Medulla oblongata (tissue), 1 donor: ENCODE data around the gene NKPD1.

Source experiments
- DNase-seq: peaks from one replicate; pipeline ENCODE4 v3.0.0-alpha.2; 2015; ENCODE audit errors: extremely low spot score

Gene NKPD1

DNA sequence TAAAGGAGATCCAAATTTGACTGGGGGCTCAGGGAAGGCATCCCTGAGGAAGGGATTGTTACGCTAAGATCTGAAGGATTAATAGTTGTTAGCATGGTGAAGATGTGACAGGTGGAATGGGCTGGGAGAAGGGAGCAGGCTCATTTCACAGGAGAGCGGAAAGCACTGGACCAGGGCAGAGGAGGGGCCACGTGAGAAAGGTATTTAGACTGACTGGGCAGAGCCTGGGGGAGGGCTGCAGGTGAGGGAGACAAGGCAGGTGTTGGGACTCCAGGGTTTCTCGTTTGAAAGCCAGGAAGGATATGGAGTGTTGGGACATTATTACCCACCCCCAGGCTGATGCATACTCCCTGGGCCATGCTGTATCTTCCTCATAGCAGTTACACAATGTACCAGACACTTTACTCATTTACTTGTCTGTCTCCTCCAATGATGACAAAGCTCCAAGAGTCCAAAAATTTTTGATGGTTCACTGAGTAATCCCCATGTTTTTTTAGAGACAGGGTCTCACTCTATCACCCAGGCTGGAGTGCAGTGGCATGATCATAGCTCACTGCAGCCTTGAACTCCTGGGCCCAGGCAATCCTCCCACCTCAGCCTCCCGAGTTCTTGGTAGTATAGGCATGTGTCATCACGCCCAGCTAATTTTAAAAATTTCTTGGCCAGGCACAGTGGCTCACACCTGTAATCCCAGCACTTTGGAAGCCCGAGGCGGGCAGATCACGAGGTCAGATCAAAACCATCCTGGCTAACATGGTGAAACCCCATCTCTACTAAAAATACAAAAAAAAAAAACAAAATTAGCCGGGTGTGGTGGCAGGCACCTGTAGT, 14.9 kb upstream of the NKPD1 start:
- DNase-seq = no peak

DNA sequence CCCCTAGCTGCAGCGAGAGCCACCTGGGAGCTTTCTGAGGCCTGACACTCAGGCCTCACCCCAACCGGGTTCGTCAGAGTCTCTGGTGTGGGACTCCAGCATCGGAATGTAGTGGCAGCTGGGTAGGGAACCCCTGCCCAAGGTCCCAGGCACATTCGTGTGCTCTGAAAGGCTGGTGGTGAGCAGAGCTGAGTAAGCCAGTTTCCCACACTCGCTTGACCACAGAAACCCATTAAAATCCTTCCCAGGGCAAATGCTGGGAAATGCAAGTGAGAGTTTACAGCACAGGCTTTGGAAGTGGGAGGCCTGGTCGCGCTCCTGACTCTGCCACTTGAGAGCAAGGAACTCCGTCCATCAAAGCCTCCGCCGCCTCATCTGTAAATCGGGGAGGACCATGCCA, 13.0 kb upstream of the NKPD1 start:
- DNase-seq = no peak

DNA sequence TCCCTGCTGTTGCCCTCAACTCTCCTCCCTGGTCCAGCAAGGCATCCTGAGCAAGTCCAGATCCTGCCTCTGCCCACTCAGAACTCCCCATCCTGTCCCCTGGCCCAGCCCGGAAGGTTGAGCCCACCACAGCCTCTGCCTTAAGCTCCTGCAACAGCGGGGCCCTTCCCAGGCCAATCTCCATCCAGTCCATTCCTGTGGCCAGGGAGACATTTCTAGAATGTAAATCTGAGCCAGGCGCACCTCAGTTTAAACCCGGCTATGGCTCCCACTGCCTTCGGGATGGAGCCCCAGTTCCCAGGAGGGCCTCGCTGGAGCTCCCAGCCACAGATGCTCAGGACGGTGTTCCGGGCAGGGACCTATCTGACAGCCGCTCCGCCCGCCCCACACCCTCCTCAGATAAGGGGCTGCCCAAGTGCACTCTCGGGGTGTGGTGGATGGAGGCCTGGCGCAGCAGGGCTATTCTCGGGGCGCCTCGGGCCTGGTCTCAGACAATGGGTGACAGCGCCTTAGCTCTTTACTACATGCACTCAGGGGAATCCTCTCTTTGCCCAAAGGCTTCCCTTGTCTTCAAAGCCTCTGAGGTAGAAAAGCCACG, 11.9 kb upstream of the NKPD1 start:
- DNase-seq = no peak

DNA sequence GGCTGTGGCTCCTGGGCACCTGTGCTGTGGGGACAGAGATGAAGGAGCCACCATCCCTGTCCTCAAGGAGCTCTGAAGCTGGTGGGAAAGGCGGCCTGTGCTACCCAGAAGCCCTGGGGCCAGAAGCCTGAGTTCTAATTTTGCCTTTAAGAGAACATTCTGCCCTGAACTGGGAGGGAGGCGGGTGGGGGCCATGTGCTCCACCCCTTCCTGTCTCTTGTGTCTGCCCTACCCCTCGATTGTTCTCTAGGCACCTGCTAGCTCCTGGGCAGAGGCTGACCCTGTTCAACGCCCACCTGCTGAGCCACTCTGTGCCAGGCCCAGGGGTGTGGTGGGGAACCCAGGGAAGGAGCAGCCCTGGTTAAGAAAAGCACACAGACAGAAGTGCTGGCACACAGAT, 11.4 kb upstream of the NKPD1 start:
- DNase-seq = no peak

DNA sequence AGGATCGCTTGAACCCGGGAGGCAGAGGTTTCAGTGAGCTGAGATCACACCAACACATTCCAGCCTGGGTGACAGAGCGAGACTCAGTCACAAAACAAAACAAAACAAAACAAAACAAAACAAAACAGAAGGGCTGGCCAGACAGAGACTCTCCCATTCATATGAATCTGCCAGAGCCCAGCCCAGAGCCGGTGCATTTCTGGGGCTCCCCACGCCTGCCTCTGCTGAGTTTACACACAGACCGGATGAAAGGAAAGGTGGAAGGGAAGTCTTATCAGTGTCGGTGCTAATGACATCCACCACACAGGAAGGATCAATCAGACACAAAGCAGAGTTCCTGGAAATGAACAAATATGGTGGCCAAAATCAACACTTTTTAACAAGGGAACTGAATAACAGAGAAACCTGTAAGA, 10.4 kb upstream of the NKPD1 start:
- DNase-seq = no peak

DNA sequence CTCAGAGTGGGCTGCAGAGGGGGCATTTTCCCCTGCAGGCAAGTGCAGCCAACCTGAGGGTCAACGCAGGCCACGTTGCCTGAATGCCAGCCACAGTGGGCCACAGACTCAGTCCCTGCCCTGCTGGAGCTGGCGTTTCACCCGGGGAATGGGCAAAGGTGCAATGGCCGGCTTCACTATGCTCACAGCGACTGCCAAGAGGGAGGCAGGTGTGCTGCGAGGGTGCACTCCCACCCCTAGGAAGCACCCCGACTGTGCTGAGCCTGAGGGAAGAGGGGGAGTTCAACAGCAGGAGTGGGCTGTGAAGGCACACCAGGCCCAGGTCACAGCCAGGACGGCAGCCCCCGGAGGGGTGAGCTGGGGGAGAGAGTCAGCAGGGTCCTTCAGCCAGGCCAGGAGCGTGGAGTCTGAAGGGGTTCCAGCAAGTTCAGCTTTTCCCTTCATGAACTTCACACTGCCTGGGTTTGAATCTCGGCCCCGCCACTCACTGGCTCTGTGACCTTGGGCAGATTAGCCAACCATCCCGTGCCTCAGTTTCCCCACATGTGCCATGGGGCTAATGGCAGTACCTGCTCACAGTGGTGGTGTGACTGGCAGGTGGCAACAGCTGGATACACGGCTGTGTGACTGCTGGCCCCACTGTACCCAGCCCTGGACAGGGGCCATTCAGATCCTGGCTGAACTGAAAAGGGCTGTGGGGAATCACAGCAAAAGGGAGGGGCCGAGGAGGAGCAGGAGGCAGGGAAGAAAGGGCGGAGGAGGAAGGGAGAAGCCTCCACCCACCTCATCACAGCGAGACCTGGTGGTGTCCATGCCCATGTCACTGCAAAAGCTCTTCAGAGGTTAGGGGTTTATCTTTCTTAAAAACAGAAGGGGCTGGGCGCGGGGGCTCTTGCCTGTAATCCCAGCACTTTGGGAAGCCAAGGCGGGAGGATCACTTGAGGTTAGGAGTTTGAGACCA, 9.6 kb upstream of the NKPD1 start:
- DNase-seq = no peak

DNA sequence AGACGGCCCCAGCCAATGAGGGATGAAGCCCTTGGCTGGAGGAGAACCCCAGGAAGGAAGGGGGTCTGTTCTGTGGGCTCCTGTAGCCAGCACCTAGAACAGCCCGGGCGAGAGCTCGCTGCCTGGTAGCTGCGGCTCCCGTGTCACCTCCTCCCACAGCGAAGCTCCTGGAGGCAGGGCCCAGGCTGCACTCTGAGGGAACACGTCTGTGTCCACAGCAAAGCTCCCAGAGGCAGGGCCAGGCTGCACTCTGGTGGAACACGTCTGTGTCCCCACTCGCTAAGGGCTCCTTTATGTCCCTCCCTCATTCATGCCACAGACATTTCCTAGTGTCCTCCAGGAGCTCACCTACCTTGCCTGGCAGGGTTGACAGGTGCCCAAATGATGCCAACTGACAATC, 8.8 kb upstream of the NKPD1 start:
- DNase-seq = no peak

DNA sequence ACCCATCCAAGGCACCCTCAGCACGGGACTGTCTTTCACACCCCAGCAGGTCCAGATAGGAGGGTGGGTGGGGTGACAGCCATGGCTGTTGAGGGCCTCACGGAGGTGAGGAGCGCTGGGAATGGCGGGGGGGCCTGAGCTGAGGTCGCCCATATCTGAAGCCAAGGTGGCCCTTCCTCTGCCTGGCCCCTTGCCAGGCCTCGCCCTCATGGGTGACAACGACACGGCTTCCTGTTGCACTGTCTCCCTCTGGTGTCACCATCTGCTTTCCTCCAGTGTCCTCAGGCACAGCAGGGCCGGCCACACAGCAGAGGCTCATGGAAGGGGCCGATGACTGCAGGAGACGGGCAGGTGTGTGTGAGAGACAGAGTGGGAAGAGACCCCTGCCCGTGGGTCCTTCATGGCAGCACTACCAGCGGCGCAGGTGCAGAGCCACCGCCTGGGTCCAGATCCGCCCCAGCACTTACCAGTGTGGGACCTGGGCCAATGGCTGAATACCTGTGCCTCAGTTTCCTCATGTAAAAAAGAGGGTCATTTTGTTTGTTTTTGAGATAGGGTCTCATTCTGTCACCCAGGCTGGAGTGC, 8.1 kb upstream of the NKPD1 start:
- DNase-seq = no peak

DNA sequence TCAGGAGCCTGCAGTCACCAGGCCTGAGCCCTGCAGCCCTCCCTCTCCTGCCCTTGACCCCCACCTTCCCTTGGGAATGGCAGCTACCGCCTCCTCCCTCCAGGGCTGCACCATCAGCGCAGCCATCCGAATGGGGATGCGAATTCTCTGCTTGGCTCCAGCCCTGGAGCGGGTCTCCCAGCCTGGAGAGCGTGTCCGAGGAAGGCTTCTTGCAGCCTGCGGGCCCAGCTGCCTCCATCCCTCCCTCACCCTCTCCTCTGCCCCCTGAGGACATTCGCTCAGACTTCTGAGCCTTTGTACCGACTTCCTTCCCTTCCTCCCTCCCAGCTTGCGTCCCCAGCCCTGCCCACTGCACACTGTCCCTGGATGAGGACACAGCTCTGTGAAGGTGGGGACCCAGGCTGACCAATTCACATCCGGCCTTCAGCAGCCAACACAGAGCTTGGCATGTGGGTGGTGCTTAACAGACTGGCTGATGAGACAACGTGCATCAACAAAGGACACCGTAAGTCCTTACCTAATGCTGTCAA, 6.0 kb upstream of the NKPD1 start:
- no peak for DNase-seq

DNA sequence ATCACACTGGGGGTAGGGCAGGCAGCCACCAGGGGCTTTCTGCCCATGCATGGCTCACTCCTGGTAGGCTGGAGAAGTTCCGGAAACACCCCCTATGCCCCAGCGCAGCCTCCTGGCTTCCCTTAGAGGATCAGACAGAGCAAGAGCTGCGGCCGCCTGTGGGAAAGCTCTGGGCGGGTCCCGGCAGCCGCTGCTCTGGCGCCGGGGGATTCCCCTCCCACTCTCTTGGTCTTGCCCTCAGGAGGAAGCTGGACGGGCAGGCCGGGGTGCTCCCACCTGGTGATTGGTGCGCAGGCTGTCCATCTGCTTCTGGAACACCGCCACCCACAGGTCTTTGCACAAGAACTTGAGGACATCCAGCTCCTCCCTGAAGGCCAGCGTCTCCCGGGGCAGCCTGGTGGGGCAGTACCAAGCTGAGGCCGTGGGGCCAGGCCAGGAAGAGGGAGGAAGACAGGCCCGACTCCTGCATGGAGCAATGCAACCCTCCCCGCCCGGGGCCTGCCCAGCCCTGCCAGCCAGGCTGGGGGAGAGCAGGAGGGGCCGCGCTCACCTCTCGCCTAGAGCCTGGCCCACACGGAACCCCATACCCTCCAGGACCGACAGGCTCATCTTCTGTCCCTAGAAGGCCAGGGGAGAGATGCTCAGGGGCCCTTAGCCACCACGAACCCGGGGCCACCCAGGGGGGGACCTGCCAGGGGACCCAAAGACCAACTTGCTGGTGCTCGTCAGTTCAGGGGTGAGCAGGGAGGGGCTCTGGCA, 4.0 kb upstream of the NKPD1 start:
- DNase-seq = no peak

DNA sequence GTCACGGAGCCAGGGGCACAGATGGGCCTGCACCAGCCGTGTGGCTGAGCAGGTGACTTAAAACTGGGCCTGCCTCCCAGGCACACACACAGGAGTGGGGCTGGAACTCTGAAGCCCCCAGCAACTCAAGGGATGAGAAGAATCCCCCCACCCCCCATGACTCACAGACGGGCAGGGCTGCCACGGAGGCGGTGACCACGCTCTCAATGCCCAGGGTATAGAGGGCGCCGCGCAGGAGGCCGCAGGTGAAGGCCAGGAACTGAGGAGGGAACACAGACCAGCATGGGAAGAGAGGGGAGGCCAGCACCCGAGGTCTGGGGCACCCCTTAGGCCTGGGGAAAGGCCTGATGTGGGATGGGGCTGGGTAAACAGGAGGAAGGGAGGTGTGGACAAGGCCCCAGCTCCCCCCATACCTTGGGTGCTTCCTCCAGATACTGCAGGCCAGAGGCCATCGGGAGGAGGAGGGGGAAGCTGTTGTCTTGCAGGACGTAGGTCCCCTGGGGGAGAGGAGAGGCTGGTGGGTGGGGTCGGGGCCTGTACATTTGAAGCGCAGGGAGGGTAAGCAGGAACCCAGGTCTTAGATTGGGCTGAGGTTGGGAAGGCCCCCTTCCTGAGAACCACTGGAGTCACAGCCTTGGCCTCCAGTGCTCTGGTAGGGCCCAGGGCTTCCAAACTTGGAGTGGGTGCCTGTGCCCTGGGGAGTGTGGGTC, 3.1 kb upstream of the NKPD1 start:
- no peak for DNase-seq

DNA sequence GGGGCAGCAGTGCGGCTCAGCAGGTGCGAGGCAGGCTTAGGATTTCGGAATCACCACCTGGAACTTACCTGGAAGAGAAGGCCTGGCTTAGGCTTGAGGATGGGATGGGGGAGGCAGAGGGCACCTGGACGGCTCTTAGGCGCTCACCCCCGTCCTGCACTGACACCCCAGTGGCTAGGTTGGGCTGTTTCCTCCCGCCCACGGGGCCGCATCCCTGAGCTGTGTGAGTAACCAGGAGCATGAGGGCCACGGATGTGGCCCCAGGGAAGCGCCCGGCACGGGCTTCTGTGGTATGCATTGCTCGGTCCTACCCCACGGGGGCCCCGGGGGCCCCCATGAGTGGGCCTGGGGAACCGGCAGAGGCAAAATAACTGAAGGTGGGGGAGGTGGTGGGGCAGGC, 2.4 kb upstream of the NKPD1 start:
- DNase-seq = no peak

DNA sequence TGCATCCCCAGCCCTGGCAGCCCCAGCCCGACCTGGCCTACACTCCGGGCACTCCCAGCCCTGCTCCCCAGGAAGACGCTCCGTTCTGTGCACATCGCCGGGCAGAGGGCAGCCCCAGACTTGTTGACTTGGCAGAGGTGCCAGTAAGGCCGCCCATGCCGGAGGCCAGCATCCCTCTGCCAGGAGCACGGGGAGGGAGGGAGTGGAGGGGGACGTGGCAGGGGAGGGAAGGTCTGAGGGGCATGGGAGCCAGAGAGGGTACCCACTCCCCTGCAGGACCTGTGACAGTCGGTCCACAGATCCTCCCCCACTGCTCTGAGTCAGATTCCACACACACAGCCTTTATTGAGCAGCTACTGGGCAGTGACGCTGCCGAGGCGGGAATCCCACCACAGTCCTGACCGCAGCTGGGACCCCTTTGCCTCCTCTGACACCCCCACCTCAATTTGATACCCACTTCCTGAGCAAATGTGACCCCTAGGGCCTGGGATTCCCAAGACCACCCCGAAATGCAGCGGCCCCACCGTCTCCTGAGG, 1.9 kb upstream of the NKPD1 start:
- DNase-seq = no peak

DNA sequence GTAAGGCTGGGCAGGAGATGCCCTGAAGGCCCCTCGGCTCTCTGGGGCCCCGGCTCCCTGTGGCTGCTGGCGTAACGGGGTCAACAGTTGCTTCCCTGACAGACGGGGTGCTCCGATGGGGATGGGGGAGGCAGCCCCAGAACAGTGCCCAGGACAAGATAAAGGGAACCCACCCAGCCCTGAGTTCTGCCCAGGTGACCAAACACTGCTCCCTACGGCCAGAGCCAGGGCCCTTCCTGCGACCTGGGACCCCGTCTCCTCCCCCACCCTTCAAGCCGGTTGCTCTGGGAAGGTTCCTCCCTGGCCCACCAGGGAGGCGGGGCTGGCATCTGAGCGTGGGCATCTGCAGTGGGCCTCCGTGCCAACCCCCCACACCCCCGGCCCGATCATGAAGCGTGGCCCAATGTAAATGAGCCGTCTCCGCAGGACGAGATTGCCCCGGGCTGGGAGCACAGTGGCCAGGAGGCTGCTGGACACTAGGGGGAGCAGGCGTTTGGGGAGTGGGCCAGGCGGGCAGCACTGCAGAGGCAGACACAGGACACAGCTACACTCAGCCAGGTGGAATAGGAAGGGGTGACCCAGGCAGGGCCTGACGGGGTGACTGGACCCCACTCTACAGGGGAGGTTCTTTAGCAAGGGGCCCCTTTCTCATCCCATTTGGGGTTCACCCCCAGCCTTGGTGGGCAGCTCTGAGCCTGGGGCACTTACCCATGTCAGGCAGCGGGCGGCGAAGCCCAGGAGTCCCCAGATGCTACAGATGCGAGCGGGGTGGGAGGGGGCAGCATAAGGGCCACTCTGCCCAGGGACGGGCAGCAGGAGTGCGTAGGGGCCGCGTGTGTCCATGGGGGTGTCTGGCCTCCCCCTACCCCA, 1.2 kb upstream of the NKPD1 start:
- DNase-seq = peak; percentile 12

DNA sequence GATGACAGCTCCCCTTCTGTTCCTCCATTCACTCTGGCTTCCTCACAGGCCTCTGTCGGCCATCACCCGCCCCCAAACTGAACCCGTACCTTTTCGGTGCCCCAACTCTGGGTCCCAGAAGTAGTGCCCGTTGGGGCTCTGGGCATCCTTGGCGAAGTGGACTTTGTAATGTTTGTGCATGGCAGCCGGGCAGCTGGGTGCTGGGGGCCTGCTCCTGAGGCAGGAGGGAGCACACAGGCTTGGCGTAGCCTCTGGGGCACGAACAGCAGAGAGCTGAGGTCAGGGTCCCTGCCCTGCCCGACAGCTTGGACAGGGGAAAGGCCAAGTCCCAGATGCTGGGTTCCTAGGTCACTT, 834 bp downstream of the NKPD1 start:
- DNase-seq = no peak

DNA sequence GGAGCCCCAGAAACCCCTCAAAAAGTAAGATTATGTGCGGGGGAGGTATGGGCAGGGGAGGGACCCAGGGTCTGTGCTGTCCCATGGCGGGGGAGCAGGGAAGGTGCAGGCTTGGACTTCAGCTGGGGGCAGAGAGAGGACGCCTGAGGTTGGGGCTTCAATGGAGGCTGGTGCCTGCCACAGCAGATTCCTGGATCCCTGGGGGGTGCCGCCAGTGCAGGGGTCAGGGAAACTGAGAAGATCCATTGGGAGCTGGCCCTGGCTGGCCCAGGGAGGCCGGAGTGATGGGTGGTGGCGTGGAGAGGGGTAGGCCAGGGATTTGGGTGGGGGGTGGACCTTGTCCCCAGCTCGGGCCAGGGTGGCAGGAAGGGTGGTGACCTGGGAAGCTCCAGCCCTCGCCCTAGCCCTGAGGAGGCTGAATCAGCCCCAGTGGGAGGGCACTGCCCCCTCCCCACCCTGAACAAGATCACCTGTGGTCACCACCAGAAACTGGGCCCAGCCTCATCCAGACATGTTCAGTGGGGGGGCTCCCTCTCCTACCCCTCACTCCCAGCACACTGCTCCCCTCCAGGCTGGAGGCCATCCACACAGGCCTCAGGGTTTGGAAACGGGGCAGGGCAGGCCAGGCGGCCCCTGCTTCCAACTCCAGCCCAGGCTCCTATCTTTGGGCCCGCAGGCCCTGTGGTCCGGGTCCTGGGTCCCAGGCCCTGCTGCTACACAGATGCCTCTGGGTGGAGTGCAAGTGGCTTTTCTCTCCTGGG, 1.4 kb downstream of the NKPD1 start:
- no peak for DNase-seq

DNA sequence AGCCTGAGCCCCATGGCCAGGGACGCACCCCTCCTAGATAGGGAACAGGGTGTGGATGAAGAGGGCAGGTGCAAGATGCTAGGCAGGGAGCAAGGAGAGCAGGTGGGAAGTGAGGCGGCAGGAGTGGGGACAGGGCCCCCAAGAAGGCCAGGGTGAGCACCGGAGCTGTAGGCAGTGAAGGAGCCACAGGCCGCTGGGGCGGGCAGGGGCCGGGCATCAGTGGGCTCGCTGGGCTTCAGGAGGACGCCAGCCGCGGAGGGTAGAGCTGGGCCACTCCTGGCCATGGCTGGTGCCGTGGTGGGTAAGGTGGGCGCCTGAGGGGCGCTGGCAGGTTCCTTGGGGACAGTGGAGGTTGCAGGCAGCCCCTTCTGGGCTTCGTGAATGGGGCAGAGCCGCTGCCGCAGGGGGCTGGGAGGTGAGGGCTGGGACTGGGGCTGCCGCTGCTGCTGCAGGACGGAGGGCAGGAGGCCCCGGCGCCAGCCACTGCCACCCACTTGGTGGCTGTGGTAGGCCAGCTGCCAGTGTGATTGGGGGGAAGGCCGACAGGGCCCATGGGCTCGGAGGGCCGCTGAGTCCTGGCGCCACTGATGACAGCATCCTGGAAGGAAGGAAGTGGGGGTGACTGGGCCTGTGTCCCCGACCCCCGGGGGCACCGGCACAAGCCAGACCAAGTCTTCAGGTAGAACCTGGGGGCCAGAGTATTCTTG, 2.1 kb downstream of the NKPD1 start:
- DNase-seq = no peak

DNA sequence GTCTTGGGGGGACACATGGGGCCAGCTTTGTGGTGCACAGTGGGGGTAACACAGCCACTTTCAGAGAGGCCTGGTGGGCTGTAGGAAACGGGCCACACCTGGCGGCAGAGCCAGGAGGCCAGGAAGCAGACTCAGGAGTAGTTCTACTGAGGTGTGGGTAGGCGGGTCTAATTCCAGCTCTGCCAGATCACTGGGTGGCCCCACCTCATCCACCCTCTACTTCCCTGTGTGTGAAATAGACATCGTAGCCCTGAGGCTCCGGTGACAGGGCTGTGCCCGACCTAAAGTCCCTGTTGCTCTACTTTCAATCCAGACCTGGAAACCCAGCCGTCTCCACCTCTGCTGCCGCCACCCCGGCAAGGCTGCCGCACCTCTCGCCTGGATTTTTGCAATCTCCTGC, 4.0 kb downstream of the NKPD1 start:
- no peak for DNase-seq
